K562 (cell line): ENCODE results near the gene CLEC18B. TPM values are rescaled to one million over a fixed set of nuclear protein-coding genes. Genes with fewer than 3 reads are reported as not detected.

Source experiments
- ATAC-seq: fragments of 200-7000 bp; cut with Tn5 transposase; 3 replicates; pipeline ENCODE4 v1.9.1; 2020; ENCODE audit warnings: moderate library complexity
- BruUV-seq: library from RNA; stranded (reverse); fragments of 400-500 nt; replicated peaks from 2 replicates; lab custom pipeline; 2021; lab: Mats Ljungman, UMichigan
- CTCF ChIA-PET: fragments of 300-600 bp; formaldehyde crosslinking; extraction: SDS; loops from one replicate; lab custom pipeline; 2021; ENCODE audit warnings: low intra/inter-chr PET ratio; lab: Yijun Ruan, JAX
- POLR2A ChIA-PET: fragments of 300-600, 350-650 bp; sonication (Branson Sonifier 250); formaldehyde crosslinking; extraction: SDS; loops from one replicate; lab custom pipeline; 2021; ENCODE audit warnings: antibody characterized with exemption, inconsistent platforms; lab: Yijun Ruan, JAX
- DNase-seq, 4 experiments: peaks; one replicate each; pipeline versions ENCODE4 v3.0.0 to v3.0.0-alpha.2; 2011 to 2018; ENCODE audit warnings: low spot score in 3 of 4, mixed read lengths in 3 of 4; ENCODE audit errors: extremely low read depth in 1 of 4
- FAIRE-seq: peaks from 2 replicates; lab custom pipeline; 2011; peaks lifted over from hg19 to GRCh38; lab: Jason Lieb, UNC
- H2AFZ ChIP-seq: 2 replicates; pipeline ENCODE4 v1.6.0; 2011; ENCODE audit warnings: low read depth, low read length, control low read depth, inconsistent platforms
- H3K27ac ChIP-seq: fragments of 200-600 bp; 3 replicates; pipeline ENCODE4 v1.8.0; 2011; ENCODE audit warnings: low read depth, mild to moderate bottlenecking, control low read depth, inconsistent platforms, low read length, moderate library complexity, mixed read lengths; ENCODE audit errors: extremely low read depth
- H3K27me3 ChIP-seq, 2 experiments: fragments of 300-600 bp in 1 of 2; 2 replicates in 1 of 2; 3 replicates in 1 of 2; pipeline versions ENCODE4 v1.6.0 to v1.8.0; 2011; ENCODE audit warnings: inconsistent platforms in 2 of 2, low read length in 2 of 2, mild to moderate bottlenecking in 1 of 2, mixed read lengths in 1 of 2, moderate library complexity in 1 of 2; ENCODE audit not compliant: control insufficient read depth in 2 of 2, insufficient read depth in 2 of 2
- H3K36me3 ChIP-seq: fragments of 300-600 bp; 3 replicates; pipeline ENCODE4 v1.8.0; 2011; ENCODE audit warnings: mild to moderate bottlenecking, low read length, inconsistent platforms; ENCODE audit not compliant: control insufficient read depth, insufficient read depth
- H3K4me1 ChIP-seq, 2 experiments: fragments of 200-600 bp in 1 of 2; replicated peaks in 1 of 2; 2 replicates in 1 of 2; 3 replicates in 1 of 2; pipeline versions ENCODE4 v1.5.1 to v1.8.0; 2011; ENCODE audit warnings: inconsistent platforms in 2 of 2, low read length in 2 of 2, mild to moderate bottlenecking in 1 of 2, mixed read lengths in 1 of 2, moderate library complexity in 1 of 2; ENCODE audit not compliant: control insufficient read depth in 2 of 2, insufficient read depth in 2 of 2
- H3K4me2 ChIP-seq: 2 replicates; pipeline ENCODE4 v1.6.1; 2011; ENCODE audit warnings: low read length, control low read depth, inconsistent platforms, mixed read lengths; ENCODE audit not compliant: insufficient read depth
- H3K4me3 ChIP-seq: fragments of 200-600 bp; sonication (generic), shearing (Covaris generic); 2 replicates; pipeline ENCODE4 v1.5.1; 2016; ENCODE audit warnings: control low read depth, inconsistent platforms
- H3K79me2 ChIP-seq: fragments of 200-600 bp; 3 replicates; pipeline ENCODE4 v1.8.0; 2011; ENCODE audit warnings: low read length, inconsistent platforms; ENCODE audit not compliant: control insufficient read depth, insufficient read depth
- H3K9ac ChIP-seq, 2 experiments: 2 replicates each; pipeline versions ENCODE4 v1.6.0 to v1.6.1; 2011; ENCODE audit warnings: low read depth in 2 of 2, low read length in 2 of 2, control low read depth in 1 of 2, inconsistent platforms in 1 of 2, mild to moderate bottlenecking in 1 of 2, mixed read lengths in 1 of 2; ENCODE audit not compliant: insufficient read depth in 1 of 2
- H3K9me1 ChIP-seq: one replicate; pipeline ENCODE4 v1.6.0; 2011; ENCODE audit warnings: inconsistent platforms, mild to moderate bottlenecking, low read length, moderate library complexity; ENCODE audit not compliant: control insufficient read depth, insufficient read depth
- H3K9me3 ChIP-seq: replicated peaks from 2 replicates; pipeline ENCODE4 v1.5.1; 2011; ENCODE audit warnings: low read depth, low read length, inconsistent platforms; ENCODE audit not compliant: control insufficient read depth, insufficient read depth
- H4K20me1 ChIP-seq: replicated peaks from 2 replicates; pipeline ENCODE4 v1.6.1; 2011; ENCODE audit warnings: low read length, inconsistent platforms, mixed read lengths; ENCODE audit not compliant: control insufficient read depth, insufficient read depth
- CBFA2T3 ChIP-seq: fragments of 450-650 bp; IDR thresholded peaks from 2 replicates; pipeline ENCODE4 v1.6.1; 2017
- EWSR1 ChIP-seq: fragments of 450-650 bp; IDR thresholded peaks from 2 replicates; pipeline ENCODE4 v1.6.1; 2018; ENCODE audit warnings: borderline replicate concordance, mild to moderate bottlenecking, low read depth, moderate library complexity; ENCODE audit not compliant: partially characterized antibody
- MTA3 ChIP-seq: fragments of 450-650 bp; formaldehyde crosslinking; IDR thresholded peaks from 2 replicates; pipeline ENCODE4 v1.6.1; 2017; ENCODE audit warnings: mild to moderate bottlenecking, borderline replicate concordance
- NFE2L1 ChIP-seq: fragments of 450-650 bp; IDR thresholded peaks from 2 replicates; pipeline ENCODE4 v1.6.1; 2016; ENCODE audit warnings: missing genetic modification characterization, low read depth, mild to moderate bottlenecking, missing compliant biosample characterization, moderate library complexity, borderline replicate concordance
- NR2C1 ChIP-seq, 2 experiments: fragments of 450-650 bp; IDR thresholded peaks; 2 replicates each; pipeline ENCODE4 v1.6.1; 2017; ENCODE audit warnings: mild to moderate bottlenecking in 2 of 2, antibody characterized with exemption in 1 of 2, inconsistent platforms in 1 of 2, missing compliant biosample characterization in 1 of 2, missing genetic modification characterization in 1 of 2
- RBM34 ChIP-seq: fragments of 200-400 bp; formaldehyde crosslinking; IDR thresholded peaks from 2 replicates; pipeline ENCODE4 v1.6.1; 2018; ENCODE audit warnings: low read length, borderline replicate concordance; ENCODE audit not compliant: insufficient read depth
- SPI1 ChIP-seq: IDR thresholded peaks from 2 replicates; pipeline ENCODE4 v1.6.1; 2011; ENCODE audit warnings: low read depth, low read length, control low read depth, borderline replicate concordance
- STAT6 ChIP-seq: sonication (generic); formaldehyde crosslinking; IDR thresholded peaks from 2 replicates; pipeline ENCODE4 v1.8.1; 2023; ENCODE audit warnings: mild to moderate bottlenecking, missing genetic modification reagents
- TBL1XR1 ChIP-seq, 2 experiments: IDR thresholded peaks; 2 replicates each; pipeline ENCODE4 v1.6.1; 2012; ENCODE audit warnings: improper control_type of control experiment in 2 of 2, low read length in 2 of 2, mild to moderate bottlenecking in 1 of 2
- ZNF354B ChIP-seq: fragments of 250-450 bp; sonication (Bioruptor Pico); IDR thresholded peaks from 2 replicates; pipeline ENCODE4 v1.4.0; 2020
- ZNF584 ChIP-seq: fragments of 200-800 bp; sonication (Bioruptor generic); IDR thresholded peaks from 2 replicates; pipeline ENCODE4 v1.6.1; 2016; ENCODE audit warnings: low read depth, mild to moderate bottlenecking, missing genetic modification characterization, missing compliant biosample characterization
- WGBS: fragments of 100-300 bp; shearing (Covaris generic); methylation state at CpG from one replicate; pipeline ENCODE4 v1.1.6; 2016; ENCODE audit warnings: low coverage, mixed read lengths; ENCODE audit not compliant: insufficient coverage; ENCODE audit errors: missing lambda C conversion rate; 5-methylcytosine and 5-hydroxymethylcytosine counted together
- in situ Hi-C: fragments of 300-500 bp; cut with MboI; formaldehyde crosslinking; loops from 4 replicates; pipeline ENCODE4 v1.15.0; 2018; ENCODE audit warnings: inconsistent platforms, mixed read lengths
- intact Hi-C: fragments of 100-400 bp; cut with micrococcal nuclease; formaldehyde crosslinking; loops from 2 replicates; pipeline ENCODE4 v1.14.2; 2022
- polyA plus RNA-seq, 8 experiments: library from polyadenylated mRNA; depleted of rRNA in 4 of 8; stranded (reverse) in 5 of 8; unstranded in 3 of 8; fragments of >200 nt; fragmentation: Nextera tagmentation in 2 of 8; fragmentation: Illumina TruSeq in 1 of 8; extraction: Ambion mirVana in 2 of 8; extraction: Trizol in 1 of 8; gene quantifications; 2 replicates each; pipeline versions ENCODE4 v1.2.1 to v1.2.3, GENCODE V29; 2011 to 2014; ENCODE audit warnings: inconsistent platforms in 1 of 8, missing spikeins in 1 of 8
- total RNA-seq, 7 experiments: library from RNA; depleted of rRNA in 6 of 7; stranded (reverse); fragments of >200 nt in 6 of 7; fragmentation: Illumina TruSeq in 2 of 7; extraction: Trizol in 2 of 7; gene quantifications; 2 replicates each; pipeline versions ENCODE4 v1.2.1 to v1.2.3, GENCODE V29; 2011 to 2021; ENCODE audit warnings: low replicate concordance in 1 of 7
- TF ChIP-seq, protein P1 (sequence below): fragments of 250-450 bp; sonication (Bioruptor Pico); IDR thresholded peaks from 2 replicates; pipeline ENCODE4 v1.9.0; 2021; ENCODE audit warnings: mild to moderate bottlenecking, inconsistent platforms
- TF ChIP-seq, protein P2 (sequence below): fragments of 250-450 bp; sonication (Bioruptor Pico); IDR thresholded peaks from 2 replicates; pipeline ENCODE4 v1.8.0; 2022; ENCODE audit warnings: moderate library complexity, mild to moderate bottlenecking, inconsistent platforms
- TF ChIP-seq, protein P3 (sequence below): fragments of 450-650 bp; formaldehyde crosslinking; IDR thresholded peaks from 2 replicates; pipeline ENCODE4 v1.4.0; 2022; ENCODE audit warnings: missing genetic modification characterization

Gene CLEC18B
- total and polyA plus RNA-seq, 9 of the 15 experiments (the other 6 are each of a cell fraction or from before 2014, with no cell fraction given): 0.23 to 7.6 (median 3.5) TPM

DNA sequence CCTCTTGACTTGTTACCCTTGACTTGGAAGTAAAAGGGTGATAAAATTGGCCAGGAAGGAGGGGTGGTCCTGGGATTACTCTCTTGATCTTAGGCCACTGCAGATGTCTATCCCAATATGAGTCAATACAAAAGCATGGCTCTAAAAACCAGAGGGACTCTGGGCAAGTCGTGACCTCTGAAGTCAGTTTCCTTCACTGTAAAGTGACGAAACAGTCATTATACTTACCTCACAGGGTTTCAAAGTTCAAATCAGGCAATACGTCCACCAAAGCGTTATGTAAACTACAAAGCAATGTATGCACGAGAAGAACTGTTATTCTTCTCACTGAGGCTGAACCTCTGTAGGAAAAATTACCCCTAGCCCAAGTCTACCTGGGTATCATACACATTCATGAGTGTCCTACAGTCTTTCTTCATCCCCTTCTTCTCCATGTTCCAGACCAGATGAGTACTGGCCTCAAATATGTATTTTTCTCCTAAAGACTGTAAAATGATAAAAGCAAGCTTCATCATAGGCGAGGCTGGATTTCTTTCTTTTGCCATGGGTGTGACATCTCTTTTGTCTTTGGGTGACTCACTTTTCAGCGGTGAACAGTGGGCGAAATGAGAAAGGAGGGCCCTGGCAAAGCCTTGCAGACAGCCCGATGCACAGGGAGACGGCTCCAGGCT is 34.5 kb upstream of the CLEC18B start:
- 75% methylated on average over 8 of the region's 10 CpGs for WGBS
- CTCF ChIA-PET: no interaction called here
- TF ChIP-seq SPI1 (no peak), RBM34 (no peak), TBL1XR1 (IDR thresholded peaks at IDR 0.05; ENCODE audit: low read length in 2 of 2) (no peak), NR2C1 (IDR thresholded peaks at IDR 0.05) (no peak), NR2C1 (tag; IDR thresholded peaks at IDR 0.05) (no peak), NFE2L1 (tag) (no peak), STAT6 (CRISPR knock-in tag) (no peak), MTA3 (no peak), ZNF584 (CRISPR knock-in tag) (no peak), CBFA2T3 (no peak), EWSR1 (no peak), ZNF354B (CRISPR knock-in tag) (no peak)
- TF ChIP-seq, protein P1, sequence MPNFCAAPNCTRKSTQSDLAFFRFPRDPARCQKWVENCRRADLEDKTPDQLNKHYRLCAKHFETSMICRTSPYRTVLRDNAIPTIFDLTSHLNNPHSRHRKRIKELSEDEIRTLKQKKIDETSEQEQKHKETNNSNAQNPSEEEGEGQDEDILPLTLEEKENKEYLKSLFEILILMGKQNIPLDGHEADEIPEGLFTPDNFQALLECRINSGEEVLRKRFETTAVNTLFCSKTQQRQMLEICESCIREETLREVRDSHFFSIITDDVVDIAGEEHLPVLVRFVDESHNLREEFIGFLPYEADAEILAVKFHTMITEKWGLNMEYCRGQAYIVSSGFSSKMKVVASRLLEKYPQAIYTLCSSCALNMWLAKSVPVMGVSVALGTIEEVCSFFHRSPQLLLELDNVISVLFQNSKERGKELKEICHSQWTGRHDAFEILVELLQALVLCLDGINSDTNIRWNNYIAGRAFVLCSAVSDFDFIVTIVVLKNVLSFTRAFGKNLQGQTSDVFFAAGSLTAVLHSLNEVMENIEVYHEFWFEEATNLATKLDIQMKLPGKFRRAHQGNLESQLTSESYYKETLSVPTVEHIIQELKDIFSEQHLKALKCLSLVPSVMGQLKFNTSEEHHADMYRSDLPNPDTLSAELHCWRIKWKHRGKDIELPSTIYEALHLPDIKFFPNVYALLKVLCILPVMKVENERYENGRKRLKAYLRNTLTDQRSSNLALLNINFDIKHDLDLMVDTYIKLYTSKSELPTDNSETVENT (CRISPR knock-in tag): no peak
- TF ChIP-seq, protein P2, sequence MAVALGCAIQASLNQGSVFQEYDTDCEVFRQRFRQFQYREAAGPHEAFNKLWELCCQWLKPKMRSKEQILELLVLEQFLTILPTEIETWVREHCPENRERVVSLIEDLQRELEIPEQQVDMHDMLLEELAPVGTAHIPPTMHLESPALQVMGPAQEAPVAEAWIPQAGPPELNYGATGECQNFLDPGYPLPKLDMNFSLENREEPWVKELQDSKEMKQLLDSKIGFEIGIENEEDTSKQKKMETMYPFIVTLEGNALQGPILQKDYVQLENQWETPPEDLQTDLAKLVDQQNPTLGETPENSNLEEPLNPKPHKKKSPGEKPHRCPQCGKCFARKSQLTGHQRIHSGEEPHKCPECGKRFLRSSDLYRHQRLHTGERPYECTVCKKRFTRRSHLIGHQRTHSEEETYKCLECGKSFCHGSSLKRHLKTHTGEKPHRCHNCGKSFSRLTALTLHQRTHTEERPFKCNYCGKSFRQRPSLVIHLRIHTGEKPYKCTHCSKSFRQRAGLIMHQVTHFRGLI (CRISPR knock-in tag): no peak
- TF ChIP-seq, protein P3, sequence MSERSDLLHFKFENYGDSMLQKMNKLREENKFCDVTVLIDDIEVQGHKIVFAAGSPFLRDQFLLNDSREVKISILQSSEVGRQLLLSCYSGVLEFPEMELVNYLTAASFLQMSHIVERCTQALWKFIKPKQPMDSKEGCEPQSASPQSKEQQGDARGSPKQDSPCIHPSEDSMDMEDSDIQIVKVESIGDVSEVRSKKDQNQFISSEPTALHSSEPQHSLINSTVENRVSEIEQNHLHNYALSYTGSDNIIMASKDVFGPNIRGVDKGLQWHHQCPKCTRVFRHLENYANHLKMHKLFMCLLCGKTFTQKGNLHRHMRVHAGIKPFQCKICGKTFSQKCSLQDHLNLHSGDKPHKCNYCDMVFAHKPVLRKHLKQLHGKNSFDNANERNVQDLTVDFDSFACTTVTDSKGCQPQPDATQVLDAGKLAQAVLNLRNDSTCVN (CRISPR knock-in tag): no peak

More for the DNA sequence above, 34.5 kb upstream of the CLEC18B start:
- Histone ChIP-seq H3K36me3 (peaks cover 53% of the 10 kb centered on the region; the same call in 2 of the 3 replicates), H3K4me3 (no peak overlapping the region), H3K4me1 (no peaks in the 10 kb centered on the region), H4K20me1 (no peaks in the 10 kb centered on the region), H3K27ac (no peak overlapping the region), H2AFZ (no peak overlapping the region), H3K9ac (no peak overlapping the region), H3K4me2 (no peak overlapping the region), H3K9me3 (no peaks in the 10 kb centered on the region), H3K27me3 (no peaks in the 10 kb centered on the region), H3K79me2 (no peaks in the 10 kb centered on the region), H3K9me1 (no peaks in the 10 kb centered on the region)
- in situ Hi-C loops (no loop called here), intact Hi-C loops (no loop called here)
- ATAC-seq (no peak), FAIRE-seq (no peak), DNase-seq (no peak)
- BruUV-seq: no TSS peak
- POLR2A ChIA-PET: no interaction called here
